Activated gamma-delta T cell treated with anti-CD3 and anti-CD28 coated beads, Interleukin-2, amount 50 U/mL, for 16 hours (primary cell): ENCODE measurements around the gene CEP104.

ENCODE experiments used
- DNase-seq: peaks from one replicate; pipeline ENCODE4 v3.0.0-alpha.2; 2020; ENCODE audit warnings: low read depth

The CEP104 gene

GRCh38 chr1:3762151-3762872 is 94.7 kb downstream of the CEP104 start:
- DNase-seq, result no peak
